ENCODE results near the gene CPNE4. TPM values are rescaled to one million over a fixed set of nuclear protein-coding genes. Genes with fewer than 3 reads are reported as not detected.

The CPNE4 gene
- total RNA-seq, 1 donor from 2014 or later: 0.41 TPM

DNA sequence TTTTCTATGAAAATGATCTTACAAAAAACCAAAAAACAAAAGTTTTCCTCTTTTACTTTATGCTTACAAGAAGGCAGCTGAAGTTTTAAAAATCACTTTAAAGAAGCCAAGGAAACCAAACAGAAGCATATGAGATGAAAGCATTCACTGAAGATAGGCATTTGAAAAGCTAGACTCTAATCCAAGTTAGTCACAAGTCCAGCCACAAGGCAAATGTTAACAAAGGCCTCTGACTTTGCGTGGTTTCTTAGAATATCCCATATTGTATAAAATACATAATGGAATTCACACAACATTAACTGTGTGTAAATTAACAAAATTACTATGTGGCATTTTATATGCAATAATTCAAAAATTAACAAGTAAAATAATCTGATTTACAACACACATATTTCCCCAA is 549.7 kb downstream of the CPNE4 start:
- Mint-ChIP-seq H3K9me3 (ENCODE audit: unreplicated experiment) (no peaks in the 10 kb centered on the region), H3K4me1 (ENCODE audit: unreplicated experiment) (peaks cover 2% of the 10 kb centered on the region), H3K27ac (ENCODE audit: unreplicated experiment) (peak overlapping the region; percentile 36), H3K27me3 (ENCODE audit: unreplicated experiment) (no peaks in the 10 kb centered on the region), H3K4me3 (ENCODE audit: unreplicated experiment) (no peak overlapping the region), H3K36me3 (ENCODE audit: low read depth, unreplicated experiment) (peaks cover 4% of the 10 kb centered on the region)
- TF ChIP-seq, protein P1, sequence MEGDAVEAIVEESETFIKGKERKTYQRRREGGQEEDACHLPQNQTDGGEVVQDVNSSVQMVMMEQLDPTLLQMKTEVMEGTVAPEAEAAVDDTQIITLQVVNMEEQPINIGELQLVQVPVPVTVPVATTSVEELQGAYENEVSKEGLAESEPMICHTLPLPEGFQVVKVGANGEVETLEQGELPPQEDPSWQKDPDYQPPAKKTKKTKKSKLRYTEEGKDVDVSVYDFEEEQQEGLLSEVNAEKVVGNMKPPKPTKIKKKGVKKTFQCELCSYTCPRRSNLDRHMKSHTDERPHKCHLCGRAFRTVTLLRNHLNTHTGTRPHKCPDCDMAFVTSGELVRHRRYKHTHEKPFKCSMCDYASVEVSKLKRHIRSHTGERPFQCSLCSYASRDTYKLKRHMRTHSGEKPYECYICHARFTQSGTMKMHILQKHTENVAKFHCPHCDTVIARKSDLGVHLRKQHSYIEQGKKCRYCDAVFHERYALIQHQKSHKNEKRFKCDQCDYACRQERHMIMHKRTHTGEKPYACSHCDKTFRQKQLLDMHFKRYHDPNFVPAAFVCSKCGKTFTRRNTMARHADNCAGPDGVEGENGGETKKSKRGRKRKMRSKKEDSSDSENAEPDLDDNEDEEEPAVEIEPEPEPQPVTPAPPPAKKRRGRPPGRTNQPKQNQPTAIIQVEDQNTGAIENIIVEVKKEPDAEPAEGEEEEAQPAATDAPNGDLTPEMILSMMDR (IDR thresholded peaks at IDR 0.05; ENCODE audit: unreplicated experiment): no peak
- DNase-seq (ENCODE audit: low spot score): no peak

DNA sequence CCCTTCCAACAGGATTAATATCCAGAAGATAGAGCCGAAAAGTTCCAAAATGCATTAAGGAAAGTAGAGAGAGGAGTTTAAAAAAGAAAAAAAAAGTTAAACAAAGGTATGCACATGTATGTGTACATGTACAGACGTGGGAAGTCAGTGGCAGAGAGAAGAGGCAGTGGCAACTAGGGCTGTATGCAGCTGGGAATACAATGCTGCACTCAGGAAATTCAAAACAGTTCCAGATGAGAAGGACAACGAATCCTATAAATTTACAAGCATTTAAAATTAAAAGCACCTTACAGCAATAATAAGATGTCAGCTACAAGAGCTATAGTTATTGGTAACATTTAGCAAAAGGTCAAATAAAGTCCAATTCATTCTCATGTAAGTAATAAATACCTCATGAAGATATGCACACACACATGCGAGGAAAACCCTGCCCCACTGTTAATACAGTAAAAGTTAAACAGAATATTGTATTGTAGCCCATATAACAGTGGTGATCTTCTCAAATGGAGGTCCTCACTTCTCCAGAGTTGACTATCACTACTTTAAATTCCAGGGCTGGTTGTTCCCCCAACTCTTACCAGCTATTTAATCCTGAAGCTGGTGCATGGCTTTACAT is 550.2 kb downstream of the CPNE4 start:
- Mint-ChIP-seq H3K27ac (ENCODE audit: unreplicated experiment) (no peak overlapping the region), H3K4me1 (ENCODE audit: unreplicated experiment) (peaks cover 2% of the 10 kb centered on the region), H3K4me3 (ENCODE audit: unreplicated experiment) (no peak overlapping the region), H3K9me3 (ENCODE audit: unreplicated experiment) (no peaks in the 10 kb centered on the region), H3K27me3 (ENCODE audit: unreplicated experiment) (no peaks in the 10 kb centered on the region), H3K36me3 (ENCODE audit: low read depth, unreplicated experiment) (peaks cover 7% of the 10 kb centered on the region)
- TF ChIP-seq, protein P1 (IDR thresholded peaks at IDR 0.05; ENCODE audit: unreplicated experiment): no peak
- DNase-seq (ENCODE audit: low spot score): no peak

Small RNA genes lying within 50 kb of the gene (microRNA-seq; reads per million reads assigned to microRNA genes)
- gene MIR5704 (ENCODE audit: unreplicated experiment): not detected

Measured in endothelial cell (in vitro differentiated cells).